ENCODE data around the gene COMMD7. TPM values are rescaled to one million over a fixed set of nuclear protein-coding genes. Genes with fewer than 3 reads are reported as not detected.

COMMD7 gene
- total RNA-seq, 1 donor = 37.6 TPM

GRCh38 chr20:32656827-32657226, 86.4 kb downstream of the COMMD7 start:
- Histone ChIP-seq H3K27me3 (ENCODE audit: insufficient read depth, low read length) (no peaks in the 10 kb centered on the region), H3K4me3 (ENCODE audit: low read length) (no peak overlapping the region), H3K4me1 (ENCODE audit: insufficient read depth, low read length) (peaks cover 9% of the 10 kb centered on the region), H3K9me3 (ENCODE audit: low read depth, low read length) (no peaks in the 10 kb centered on the region)

DNA sequence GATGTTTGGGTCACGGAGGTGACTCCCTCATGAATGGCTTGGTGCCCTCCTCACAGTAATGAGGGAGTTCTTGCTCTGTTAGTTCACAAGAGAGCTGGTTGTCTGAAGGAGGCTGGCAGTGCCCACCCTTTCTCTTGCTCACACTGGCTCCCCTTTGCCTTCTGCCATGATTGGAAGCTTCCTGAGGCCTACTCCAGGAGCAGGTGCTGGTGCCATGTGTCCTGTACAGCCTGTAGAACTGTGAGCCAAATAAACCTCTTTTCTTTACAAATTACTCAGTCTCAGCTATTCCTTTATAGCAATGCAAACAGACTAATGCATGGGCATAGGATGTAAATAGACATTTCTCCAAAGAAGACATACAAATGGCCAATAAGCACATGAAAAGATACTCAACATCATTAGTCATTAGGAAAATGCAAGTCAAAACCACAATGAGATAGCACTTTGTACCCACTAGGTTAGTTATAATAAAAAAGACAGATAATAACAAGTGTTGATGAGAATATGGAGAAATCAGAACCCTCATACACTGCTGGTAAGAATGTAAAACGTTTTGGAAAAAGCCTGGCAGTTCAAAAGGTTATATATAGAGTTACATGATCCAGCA, 87.3 kb downstream of the COMMD7 start:
- H3K4me1 ChIP-seq (ENCODE audit: insufficient read depth, low read length) = peaks cover 15% of the 10 kb centered on the region

DNA sequence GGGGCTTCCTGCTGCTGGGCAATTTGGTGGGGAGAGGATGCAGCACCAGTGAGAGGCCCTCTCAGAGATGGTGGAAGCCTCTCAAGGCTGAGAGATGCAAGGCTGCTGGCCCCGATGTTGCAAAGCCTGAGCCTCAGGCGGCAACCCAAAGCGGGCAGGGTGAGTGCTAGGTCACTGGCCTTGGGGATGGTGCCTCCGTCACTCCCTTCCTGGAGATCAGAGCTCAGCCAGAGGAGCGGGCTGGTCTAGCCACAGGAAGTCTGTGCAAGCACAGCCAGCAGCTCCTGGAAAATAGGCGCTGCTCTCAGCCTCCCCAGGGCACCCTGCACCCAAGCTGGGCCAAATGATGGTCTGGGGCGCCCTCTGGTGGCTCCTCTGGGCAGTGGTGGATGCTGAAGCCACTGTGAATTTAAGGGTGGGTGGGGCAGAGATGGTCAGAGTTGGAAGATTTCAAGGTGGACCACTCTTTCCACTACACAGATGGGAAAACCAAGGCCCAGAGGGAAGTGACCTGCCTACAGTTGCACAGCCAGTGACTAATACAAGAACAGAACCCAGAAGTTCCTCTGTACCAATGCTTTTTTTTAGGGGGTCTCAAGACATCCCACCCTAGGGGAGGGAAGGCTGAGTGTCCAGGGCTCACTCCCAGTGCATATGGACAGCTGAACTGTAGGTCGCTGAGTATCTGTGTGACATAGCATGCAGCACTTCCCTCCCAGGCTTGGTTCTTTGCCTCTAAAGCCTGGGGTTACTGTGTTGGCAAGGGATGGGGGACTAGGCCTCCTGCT, 90.3 kb downstream of the COMMD7 start:
- Histone ChIP-seq H3K27me3 (ENCODE audit: insufficient read depth, low read length) (no peaks in the 10 kb centered on the region), H3K4me3 (ENCODE audit: low read length) (no peak overlapping the region), H3K4me1 (ENCODE audit: insufficient read depth, low read length) (peaks cover 31% of the 10 kb centered on the region), H3K9me3 (ENCODE audit: low read depth, low read length) (no peaks in the 10 kb centered on the region)

More for the DNA sequence above, 87.3 kb downstream of the COMMD7 start:
- H3K9me3 ChIP-seq (ENCODE audit: low read depth, low read length) = no peaks in the 10 kb centered on the region
- no peaks in the 10 kb centered on the region for H3K27me3 ChIP-seq (ENCODE audit: insufficient read depth, low read length)
- H3K4me3 ChIP-seq (ENCODE audit: low read length) = no peak overlapping the region

Other genes with a start within 250 kb of the COMMD7 start
- gene NOL4L, start 158.1 kb downstream of the COMMD7 start, total RNA-seq = 26.2 TPM
- 0.10 TPM for gene C20orf203, start 69.5 kb downstream of the COMMD7 start, total RNA-seq
- 0.21 TPM for gene DNMT3B, start 18.9 kb upstream of the COMMD7 start, total RNA-seq
- gene MAPRE1, start 76.5 kb upstream of the COMMD7 start, total RNA-seq = 151 TPM
- 0.73 TPM for gene EFCAB8, start 115.5 kb upstream of the COMMD7 start, total RNA-seq

All from mononuclear cell (primary cell).